Choroid plexus epithelial cell (primary cell): ENCODE data around the gene MGLL.
"Not testable (repeated sequence)": the region's sequence is repeated elsewhere in the genome, so short reads cannot be mapped to it uniquely, and the experiment has no call there.

Source experiments
- DNase-seq: peaks from one replicate; pipeline ENCODE4 v3.0.0-alpha.2; 2010; ENCODE audit warnings: low read depth
- H3K4me3 ChIP-seq: 2 replicates; pipeline ENCODE4 v1.5.1; 2011; ENCODE audit warnings: low read depth, mild to moderate bottlenecking, control low read depth, low read length, moderate library complexity
- TF ChIP-seq, protein P1 (sequence below): conservative IDR thresholded peaks from 2 replicates; pipeline ENCODE4 v1.5.1; 2011; ENCODE audit warnings: low read depth, mild to moderate bottlenecking, control low read depth, inconsistent platforms, low read length, moderate library complexity

Gene MGLL

DNA sequence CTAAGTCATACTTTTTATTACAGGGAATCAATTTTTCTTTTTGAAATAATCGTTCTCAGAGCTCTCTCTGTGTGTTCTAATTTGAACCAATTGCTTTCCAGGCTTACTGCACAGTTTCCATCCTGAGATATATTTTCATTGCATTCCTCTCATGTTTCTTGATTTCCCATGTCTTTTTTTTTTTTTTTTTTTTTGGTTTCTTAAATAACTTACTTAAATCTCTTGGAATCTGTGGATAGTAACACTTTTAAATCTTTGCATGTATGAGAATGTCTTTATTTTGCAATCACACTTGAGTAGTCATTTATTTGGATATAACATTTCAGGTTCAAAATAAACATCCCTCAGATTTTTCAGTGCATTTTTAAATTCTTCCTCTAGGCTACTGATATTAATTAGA is 164.1 kb downstream of the MGLL start:
- TF ChIP-seq, protein P1, sequence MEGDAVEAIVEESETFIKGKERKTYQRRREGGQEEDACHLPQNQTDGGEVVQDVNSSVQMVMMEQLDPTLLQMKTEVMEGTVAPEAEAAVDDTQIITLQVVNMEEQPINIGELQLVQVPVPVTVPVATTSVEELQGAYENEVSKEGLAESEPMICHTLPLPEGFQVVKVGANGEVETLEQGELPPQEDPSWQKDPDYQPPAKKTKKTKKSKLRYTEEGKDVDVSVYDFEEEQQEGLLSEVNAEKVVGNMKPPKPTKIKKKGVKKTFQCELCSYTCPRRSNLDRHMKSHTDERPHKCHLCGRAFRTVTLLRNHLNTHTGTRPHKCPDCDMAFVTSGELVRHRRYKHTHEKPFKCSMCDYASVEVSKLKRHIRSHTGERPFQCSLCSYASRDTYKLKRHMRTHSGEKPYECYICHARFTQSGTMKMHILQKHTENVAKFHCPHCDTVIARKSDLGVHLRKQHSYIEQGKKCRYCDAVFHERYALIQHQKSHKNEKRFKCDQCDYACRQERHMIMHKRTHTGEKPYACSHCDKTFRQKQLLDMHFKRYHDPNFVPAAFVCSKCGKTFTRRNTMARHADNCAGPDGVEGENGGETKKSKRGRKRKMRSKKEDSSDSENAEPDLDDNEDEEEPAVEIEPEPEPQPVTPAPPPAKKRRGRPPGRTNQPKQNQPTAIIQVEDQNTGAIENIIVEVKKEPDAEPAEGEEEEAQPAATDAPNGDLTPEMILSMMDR: no peak
- H3K4me3 ChIP-seq: no peak overlapping the region
- peak; percentile 11 for DNase-seq

DNA sequence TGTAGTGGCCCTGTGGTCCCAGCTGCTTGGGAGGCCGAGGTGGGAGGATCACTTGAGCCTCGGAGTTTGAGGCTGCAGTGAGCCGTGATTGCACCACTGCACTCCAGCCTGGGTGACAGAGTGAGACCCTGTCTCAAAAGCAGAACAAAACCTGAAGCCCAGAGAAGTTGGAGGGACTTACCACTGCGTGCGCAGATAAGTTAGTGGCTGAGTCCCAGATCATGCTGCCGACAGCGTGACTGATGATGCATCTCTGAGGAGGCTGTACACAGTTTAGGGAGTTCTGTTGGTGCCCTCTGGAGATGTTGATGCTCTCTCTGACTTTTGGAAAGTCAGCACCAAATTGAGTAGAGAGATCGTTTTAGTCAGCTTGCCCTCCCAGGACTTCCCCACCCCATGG is 165.4 kb downstream of the MGLL start:
- TF ChIP-seq, protein P1: no peak
- H3K4me3 ChIP-seq: no peak overlapping the region
- DNase-seq: no peak

DNA sequence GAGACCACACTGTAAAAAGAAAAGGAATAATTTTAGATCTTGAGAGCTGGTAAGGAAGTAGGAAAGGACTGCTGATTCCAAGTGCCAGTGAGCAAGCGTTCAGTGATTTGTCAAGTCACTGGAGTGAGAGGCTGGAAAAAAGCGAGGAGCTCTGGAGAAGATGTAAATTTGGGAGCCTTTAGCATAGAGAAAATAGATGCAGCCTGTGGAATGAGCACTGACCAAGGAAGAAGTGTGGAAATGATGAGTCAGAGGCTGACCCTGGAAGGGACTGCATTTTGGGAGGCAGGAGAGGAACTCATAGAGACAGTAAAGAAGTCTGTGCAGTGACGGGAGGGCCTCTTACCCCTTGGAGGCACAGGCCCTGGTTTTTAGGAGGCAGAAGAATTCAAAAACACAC is 166.7 kb downstream of the MGLL start:
- DNase-seq: peak; percentile 39
- TF ChIP-seq, protein P1: no peak
- H3K4me3 ChIP-seq: no peak overlapping the region

DNA sequence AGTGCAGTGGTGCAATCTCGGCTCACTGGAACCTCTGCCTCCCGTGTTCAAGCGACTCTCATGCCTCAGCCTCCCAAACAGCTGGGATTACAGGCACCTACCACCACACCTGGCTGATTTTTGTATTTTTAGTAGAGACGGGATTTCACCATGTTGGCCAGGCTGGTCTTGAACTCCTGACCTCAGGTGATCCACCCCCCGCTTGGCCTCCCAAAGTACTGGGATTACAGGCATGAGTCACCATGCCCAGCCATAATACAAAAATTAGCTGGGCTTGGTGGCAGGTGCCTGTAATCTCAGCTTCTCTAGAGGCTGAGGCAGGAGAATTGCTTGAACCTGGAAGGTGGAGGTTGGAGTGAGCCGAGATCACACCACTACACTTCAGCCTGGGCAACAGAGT is 167.3 kb downstream of the MGLL start:
- not testable (repeated sequence) for DNase-seq, H3K4me3 ChIP-seq

- H3K4me3 ChIP-seq: no peak overlapping the region
- TF ChIP-seq, protein P1: no peak
- no peak for DNase-seq
These were observed 167.9 kb downstream of the MGLL start for GRCh38 chr3:127654374-127654773.

DNA sequence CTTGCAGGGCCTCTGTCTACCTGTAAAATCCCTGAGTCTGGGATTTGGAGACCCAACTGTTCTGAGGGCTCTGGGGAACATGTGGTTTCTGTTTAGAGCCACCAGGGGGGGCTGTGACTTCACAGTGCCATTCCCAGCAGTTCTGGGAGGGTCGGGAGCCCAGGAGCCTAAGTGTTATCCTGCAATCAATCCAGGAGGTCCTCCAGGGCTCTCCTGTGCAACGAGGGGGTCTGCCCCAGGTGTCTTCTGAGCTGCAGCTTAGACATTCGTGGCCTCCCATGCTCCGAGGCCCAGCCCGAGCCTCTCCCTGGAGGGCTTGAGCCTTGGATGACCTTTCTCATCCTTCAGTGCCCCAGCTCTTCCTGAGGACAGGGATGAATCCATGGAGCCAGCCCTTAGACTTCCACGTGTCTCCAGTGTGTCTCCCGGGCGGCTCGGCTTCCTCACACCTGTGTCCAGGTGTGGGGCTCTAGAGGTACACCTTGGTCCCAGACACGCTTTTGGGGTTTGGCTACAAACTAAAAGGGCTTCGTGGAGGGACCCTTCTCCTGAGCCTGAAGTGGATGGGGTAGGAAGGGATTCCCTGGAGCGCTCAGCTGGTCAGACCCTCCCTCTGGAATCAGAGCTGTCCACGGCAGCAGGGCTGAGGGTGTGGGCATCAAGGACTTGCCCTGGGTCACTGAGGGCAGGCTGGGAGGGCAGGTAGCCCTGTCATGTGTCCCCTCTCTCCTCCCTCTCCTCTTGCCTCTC is 169.9 kb downstream of the MGLL start:
- H3K4me3 ChIP-seq: no peak overlapping the region
- TF ChIP-seq, protein P1: peak; percentile 88
- peak; percentile 76 for DNase-seq

DNA sequence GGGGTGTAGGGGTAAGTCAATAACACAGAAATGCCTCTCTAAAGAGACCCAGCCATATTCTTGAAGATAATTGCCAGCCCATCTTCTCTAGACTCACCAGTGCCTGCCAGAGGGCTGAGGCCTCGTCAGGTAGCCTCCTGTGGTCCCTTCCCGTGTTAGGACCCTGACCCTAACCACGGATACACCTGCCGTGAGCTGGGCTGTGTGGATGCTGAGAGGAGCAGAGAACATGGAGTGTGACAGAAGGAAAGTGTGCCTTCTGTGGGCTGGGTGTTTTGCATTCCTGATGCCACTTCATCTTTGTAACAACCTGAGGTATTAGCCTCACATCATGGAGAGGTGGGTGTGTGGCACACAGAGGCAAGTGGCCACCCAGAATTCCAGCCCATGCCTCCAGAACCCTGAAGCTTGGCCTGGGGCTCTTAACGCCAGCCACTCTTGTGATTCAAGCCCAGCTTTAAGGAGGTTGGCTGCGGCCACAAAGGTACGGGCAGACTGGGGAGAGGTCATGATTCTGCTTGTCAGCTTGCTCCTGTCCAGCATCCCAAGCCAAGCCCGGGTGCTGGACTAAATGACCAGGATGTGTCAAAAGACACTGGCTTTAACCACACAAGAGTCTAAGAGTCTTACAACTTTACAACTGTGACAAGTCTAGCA is 170.7 kb downstream of the MGLL start:
- H3K4me3 ChIP-seq: no peak overlapping the region
- TF ChIP-seq, protein P1: no peak
- no peak for DNase-seq
